Nephron progenitor cell (in vitro differentiated cells): ENCODE measurements around the gene TRIM13.
"Not testable (repeated sequence)": the region's sequence is repeated elsewhere in the genome, so short reads cannot be mapped to it uniquely, and the experiment has no call there.

Source experiments
- DNase-seq: peaks from one replicate; pipeline ENCODE4 v3.0.0; 2021
- H3K27ac Mint-ChIP-seq: 2 replicates; pipeline ENCODE4 v1.8.0; 2021; ENCODE audit warnings: mild to moderate bottlenecking, moderate library complexity, mixed read lengths
- H3K27me3 Mint-ChIP-seq: 2 replicates; pipeline ENCODE4 v1.8.0; 2021; ENCODE audit warnings: mild to moderate bottlenecking, low read depth, mixed read lengths; ENCODE audit not compliant: poor library complexity
- H3K36me3 Mint-ChIP-seq: 2 replicates; pipeline ENCODE4 v1.8.0; 2021; ENCODE audit warnings: low read depth, mixed read lengths
- H3K4me1 Mint-ChIP-seq: 2 replicates; pipeline ENCODE4 v1.8.0; 2021; ENCODE audit warnings: mixed read lengths
- H3K4me3 Mint-ChIP-seq: 2 replicates; pipeline ENCODE4 v1.8.0; 2021; ENCODE audit warnings: mild to moderate bottlenecking, moderate library complexity, mixed read lengths
- H3K9me3 Mint-ChIP-seq: 2 replicates; pipeline ENCODE4 v1.8.0; 2021; ENCODE audit warnings: mild to moderate bottlenecking, moderate library complexity, mixed read lengths
- TF ChIP-seq, protein P1 (sequence below): fragments of 200-600 bp; sonication (generic); IDR thresholded peaks from 2 replicates; pipeline ENCODE4 v1.5.0; 2021; ENCODE audit warnings: antibody characterized with exemption

TRIM13 gene

DNA sequence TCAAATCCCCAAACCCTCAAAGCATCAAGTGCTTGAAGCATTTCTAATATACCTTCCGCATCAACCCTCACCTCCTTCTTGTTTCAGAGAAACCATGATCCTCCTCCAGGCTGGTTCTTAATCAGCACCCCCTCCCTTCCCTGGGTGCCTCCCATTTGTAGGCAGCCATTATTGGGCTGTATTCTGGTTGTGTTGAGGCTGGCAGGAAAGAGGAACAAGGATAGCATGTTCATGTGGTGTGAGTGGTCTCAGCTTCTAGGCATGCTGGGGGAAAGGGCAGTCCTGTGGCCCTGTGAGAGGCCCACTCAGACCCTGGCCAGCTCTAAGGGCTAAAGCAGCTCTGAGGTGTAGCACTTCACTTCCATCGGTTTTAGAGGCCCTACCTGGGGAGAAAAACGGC is 18.9 kb upstream of the TRIM13 start:
- TF ChIP-seq, protein P1, sequence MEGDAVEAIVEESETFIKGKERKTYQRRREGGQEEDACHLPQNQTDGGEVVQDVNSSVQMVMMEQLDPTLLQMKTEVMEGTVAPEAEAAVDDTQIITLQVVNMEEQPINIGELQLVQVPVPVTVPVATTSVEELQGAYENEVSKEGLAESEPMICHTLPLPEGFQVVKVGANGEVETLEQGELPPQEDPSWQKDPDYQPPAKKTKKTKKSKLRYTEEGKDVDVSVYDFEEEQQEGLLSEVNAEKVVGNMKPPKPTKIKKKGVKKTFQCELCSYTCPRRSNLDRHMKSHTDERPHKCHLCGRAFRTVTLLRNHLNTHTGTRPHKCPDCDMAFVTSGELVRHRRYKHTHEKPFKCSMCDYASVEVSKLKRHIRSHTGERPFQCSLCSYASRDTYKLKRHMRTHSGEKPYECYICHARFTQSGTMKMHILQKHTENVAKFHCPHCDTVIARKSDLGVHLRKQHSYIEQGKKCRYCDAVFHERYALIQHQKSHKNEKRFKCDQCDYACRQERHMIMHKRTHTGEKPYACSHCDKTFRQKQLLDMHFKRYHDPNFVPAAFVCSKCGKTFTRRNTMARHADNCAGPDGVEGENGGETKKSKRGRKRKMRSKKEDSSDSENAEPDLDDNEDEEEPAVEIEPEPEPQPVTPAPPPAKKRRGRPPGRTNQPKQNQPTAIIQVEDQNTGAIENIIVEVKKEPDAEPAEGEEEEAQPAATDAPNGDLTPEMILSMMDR, result no peak
- peaks cover 8% of the 10 kb centered on the region for H3K4me1 Mint-ChIP-seq
- no peaks in the 10 kb centered on the region for H3K9me3 Mint-ChIP-seq
- no peak overlapping the region for H3K27ac Mint-ChIP-seq
- DNase-seq, result no peak
- no peaks in the 10 kb centered on the region for H3K36me3 Mint-ChIP-seq
- H3K4me3 Mint-ChIP-seq, result no peak overlapping the region
- H3K27me3 Mint-ChIP-seq, result peaks cover 10% of the 10 kb centered on the region

DNA sequence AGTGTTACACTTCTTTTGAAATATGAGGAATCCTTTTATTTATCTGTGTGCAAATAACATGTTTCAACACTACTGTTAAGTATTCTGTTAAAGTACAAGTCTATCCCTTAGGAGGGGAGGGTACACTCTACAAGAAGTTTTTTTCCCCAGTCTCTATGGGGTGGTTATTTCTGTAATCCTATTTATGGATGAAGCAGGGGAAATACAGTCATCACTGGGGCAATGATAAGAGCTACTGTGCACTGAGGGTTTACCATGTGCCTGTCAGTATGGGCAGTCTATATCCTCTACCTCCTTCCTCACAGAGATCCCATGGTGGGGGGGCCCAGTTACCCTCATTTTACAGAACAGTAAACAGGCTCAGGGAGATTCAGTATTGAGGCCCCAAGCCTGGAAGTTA is 16.6 kb upstream of the TRIM13 start:
- TF ChIP-seq, protein P1, result no peak
- no peaks in the 10 kb centered on the region for H3K36me3 Mint-ChIP-seq
- no peak overlapping the region for H3K27ac Mint-ChIP-seq
- no peak for DNase-seq
- no peak overlapping the region for H3K4me3 Mint-ChIP-seq
- H3K27me3 Mint-ChIP-seq, result peaks cover 5% of the 10 kb centered on the region
- peaks cover 8% of the 10 kb centered on the region for H3K4me1 Mint-ChIP-seq
- H3K9me3 Mint-ChIP-seq, result no peaks in the 10 kb centered on the region

DNA sequence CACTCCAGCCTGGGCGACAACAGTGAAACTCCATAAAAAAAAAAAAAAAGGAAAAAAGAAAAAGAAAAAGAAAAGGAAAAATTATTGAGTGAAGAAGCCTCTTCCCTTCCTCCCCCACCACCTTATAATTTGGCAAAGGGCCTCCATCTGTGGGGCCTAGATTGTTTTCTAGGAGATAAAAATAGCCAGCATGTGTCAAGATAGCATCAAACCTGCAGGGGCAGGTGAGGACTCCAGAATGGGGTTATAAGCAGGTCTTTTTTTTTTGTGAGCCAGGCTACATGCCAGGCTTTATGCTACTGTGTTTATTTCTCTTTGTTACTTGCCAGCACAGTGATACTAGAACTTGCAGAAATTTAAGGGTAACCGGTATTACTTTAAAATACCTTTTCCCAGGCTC is 11.7 kb upstream of the TRIM13 start:
- Mint-ChIP-seq H3K36me3 (no peaks in the 10 kb centered on the region), H3K4me1 (peaks cover 15% of the 10 kb centered on the region), H3K9me3 (no peaks in the 10 kb centered on the region), H3K27ac (no peak overlapping the region), H3K4me3 (no peak overlapping the region), H3K27me3 (no peaks in the 10 kb centered on the region)
- no peak for DNase-seq
- TF ChIP-seq, protein P1, result no peak

DNA sequence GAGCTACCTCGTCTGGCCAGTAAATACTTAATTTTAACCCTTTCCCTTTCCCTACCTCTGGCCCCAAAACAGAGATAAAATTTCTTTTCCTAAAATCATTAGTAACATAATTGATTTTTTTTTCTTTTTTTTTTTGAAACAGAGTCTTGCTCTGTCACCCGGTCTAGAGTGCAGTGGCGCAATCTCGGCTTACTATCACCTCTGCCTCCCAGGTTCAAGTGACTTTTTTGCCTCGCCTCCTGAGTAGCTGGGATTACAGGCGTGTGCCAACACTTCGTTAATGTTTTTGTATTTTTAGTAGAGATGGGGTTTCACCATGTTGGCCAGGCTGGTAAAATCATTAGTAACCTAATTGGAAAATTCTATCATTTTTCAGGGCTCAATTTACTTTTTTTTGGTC is 10.4 kb upstream of the TRIM13 start:
- Mint-ChIP-seq H3K4me1 (peaks cover 15% of the 10 kb centered on the region), H3K4me3 (no peak overlapping the region), H3K9me3 (no peaks in the 10 kb centered on the region), H3K36me3 (no peaks in the 10 kb centered on the region), H3K27me3 (peaks cover 3% of the 10 kb centered on the region), H3K27ac (no peak overlapping the region)
- TF ChIP-seq, protein P1, result no peak
- no peak for DNase-seq

DNA sequence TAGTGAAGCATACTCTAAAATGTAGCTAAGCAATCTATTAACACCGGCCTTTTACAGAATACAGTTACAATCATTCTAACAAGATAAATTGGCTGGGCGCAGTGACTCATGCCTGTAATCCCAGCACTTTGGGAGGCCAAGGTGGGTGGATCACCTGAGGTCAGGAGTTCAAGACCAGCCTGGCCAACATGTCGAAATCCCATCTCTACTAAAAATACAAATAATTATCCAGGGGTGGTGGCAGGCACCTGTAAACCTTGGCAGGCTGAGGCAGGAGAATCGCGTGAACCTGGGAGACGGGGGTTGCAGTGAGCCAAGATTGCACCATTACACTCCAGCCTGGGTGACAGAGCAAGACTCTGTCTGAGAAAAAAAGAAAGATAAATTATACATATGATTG is 6.2 kb upstream of the TRIM13 start:
- not testable (repeated sequence) for DNase-seq, H3K9me3 Mint-ChIP-seq, H3K27ac Mint-ChIP-seq, H3K36me3 Mint-ChIP-seq, H3K27me3 Mint-ChIP-seq, H3K4me3 Mint-ChIP-seq
- H3K4me1 Mint-ChIP-seq, result peaks cover 19% of the 10 kb centered on the region

DNA sequence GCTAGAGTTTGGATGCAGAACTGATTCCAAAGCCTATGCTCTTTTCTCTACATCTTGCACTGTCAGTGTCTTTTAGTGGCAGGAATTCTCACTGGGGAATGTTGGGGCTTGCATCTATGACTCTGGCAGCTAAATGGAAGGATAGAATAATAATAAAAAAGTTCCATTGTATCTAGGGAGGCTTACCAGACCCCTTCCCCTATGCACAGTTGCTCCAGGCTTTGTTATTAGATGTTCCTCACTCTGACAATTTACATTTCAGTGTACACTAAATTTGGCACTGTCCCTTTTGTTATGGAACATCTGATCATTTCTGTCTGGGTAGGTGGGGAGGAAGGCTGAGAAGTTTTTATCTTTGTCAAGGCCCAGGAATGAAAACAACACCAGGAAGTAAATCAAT is 3.7 kb upstream of the TRIM13 start:
- Mint-ChIP-seq H3K4me1 (peaks cover 26% of the 10 kb centered on the region), H3K27ac (no peak overlapping the region), H3K27me3 (peaks cover 3% of the 10 kb centered on the region), H3K36me3 (peaks cover 3% of the 10 kb centered on the region), H3K4me3 (no peak overlapping the region), H3K9me3 (no peaks in the 10 kb centered on the region)
- TF ChIP-seq, protein P1, result no peak
- DNase-seq, result no peak
